ENCODE measurements around the gene ST7. TPM values are rescaled to one million over a fixed set of nuclear protein-coding genes. Genes with fewer than 3 reads are reported as not detected.

Gene ST7
- total and polyA plus RNA-seq, 2 of the 8 experiments (the other 6 are each of a cell fraction or from before 2014, with no cell fraction given) = 16.3 to 18.0 TPM

- no peak for TF ChIP-seq SAP30 (IDR thresholded peaks at IDR 0.05; ENCODE audit: insufficient read depth, insufficient replicate concordance, low read length)
- no peak for TF ChIP-seq PHF8 (conservative IDR thresholded peaks at IDR 0.05; ENCODE audit: low read depth, low read length)
- TF ChIP-seq CTCF (IDR thresholded peaks at IDR 0.05; ENCODE audit: control extremely low read depth in 1 of 3, insufficient read depth in 1 of 3, low read depth in 1 of 3, low read length in 3 of 3) = no peak
- TF ChIP-seq ZNF274 (IDR thresholded peaks at IDR 0.05; ENCODE audit: borderline replicate concordance, extremely low read depth, low read length) = no peak
Observed at GRCh38 chr7:116956477-116956804, 3.1 kb downstream of the ST7 start (continued).

All from H1 (cell line).